GM12875 (cell line): ENCODE measurements around the gene HAP1.

Source experiments
- H3K4me3 ChIP-seq: one replicate; pipeline ENCODE4 v1.5.1; 2011; ENCODE audit warnings: low read depth, low read length, control low read depth
- CTCF ChIP-seq: IDR thresholded peaks from 2 replicates; pipeline ENCODE4 v1.5.1; 2011; ENCODE audit warnings: low read depth, mild to moderate bottlenecking, control low read depth, inconsistent platforms, low read length, moderate library complexity, borderline replicate concordance; ENCODE audit not compliant: insufficient read depth

The HAP1 gene

GRCh38 chr17:41735744-41736143 lies 1.3 kb upstream of the HAP1 start:
- H3K4me3 ChIP-seq = no peak overlapping the region
- TF ChIP-seq CTCF = no peak

- TF ChIP-seq CTCF = no peak
- no peak overlapping the region for H3K4me3 ChIP-seq
Observed at GRCh38 chr17:41734949-41735313, 488 bp upstream of the HAP1 start.

GRCh38 chr17:41733348-41734138 lies 900 bp downstream of the HAP1 start:
- H3K4me3 ChIP-seq = no peak overlapping the region
- TF ChIP-seq CTCF = no peak

GRCh38 chr17:41731836-41732235 lies 2.6 kb downstream of the HAP1 start:
- TF ChIP-seq CTCF = no peak
- no peak overlapping the region for H3K4me3 ChIP-seq

- no peak for TF ChIP-seq CTCF
- H3K4me3 ChIP-seq = no peak overlapping the region
Observed at GRCh38 chr17:41730479-41730878, 4.0 kb downstream of the HAP1 start.

- no peak for TF ChIP-seq CTCF
- H3K4me3 ChIP-seq = no peak overlapping the region
Observed at GRCh38 chr17:41728056-41728455, 6.4 kb downstream of the HAP1 start.

- no peak overlapping the region for H3K4me3 ChIP-seq
- TF ChIP-seq CTCF = no peak
Observed at GRCh38 chr17:41725134-41725533, 9.3 kb downstream of the HAP1 start.
